Renal pelvis (tissue), 4 donors: ENCODE measurements around the gene PANK1. TPM values are rescaled to one million over a fixed set of nuclear protein-coding genes. Genes with fewer than 3 reads are reported as not detected.

Source experiments
- DNase-seq: peaks from one replicate; pipeline ENCODE4 v3.0.0-alpha.2; 2013
- polyA plus RNA-seq, 3 donors: library from polyadenylated mRNA; unstranded; fragments of 120-200 nt; gene quantifications; one replicate each; pipeline ENCODE4 v1.2.1, GENCODE V29; 2013; ENCODE audit not compliant: insufficient read length in 3 of 3

The PANK1 gene
- polyA plus RNA-seq, 3 donors = 44.1 to 46.8 (median 46.5) TPM

DNA sequence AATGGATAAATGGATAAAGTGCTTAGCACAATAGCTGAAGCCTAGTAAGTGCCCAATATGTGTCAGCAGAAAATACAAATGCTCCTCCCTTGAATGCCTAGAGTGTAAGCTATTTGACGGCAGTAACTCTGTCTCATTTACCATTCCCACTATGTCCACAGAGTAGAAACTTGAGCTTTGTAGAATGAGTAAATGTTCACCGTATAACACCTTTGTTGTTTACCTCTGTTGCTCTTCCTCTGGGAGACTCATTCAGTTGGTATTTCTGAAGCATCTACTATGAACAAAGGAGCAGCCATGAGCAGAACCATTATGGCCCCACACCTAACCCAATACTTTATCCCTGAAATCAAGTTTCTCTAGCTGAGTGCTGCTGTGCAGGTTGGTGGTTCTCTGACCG lies 101.2 kb downstream of the PANK1 start:
- no peak for DNase-seq

DNA sequence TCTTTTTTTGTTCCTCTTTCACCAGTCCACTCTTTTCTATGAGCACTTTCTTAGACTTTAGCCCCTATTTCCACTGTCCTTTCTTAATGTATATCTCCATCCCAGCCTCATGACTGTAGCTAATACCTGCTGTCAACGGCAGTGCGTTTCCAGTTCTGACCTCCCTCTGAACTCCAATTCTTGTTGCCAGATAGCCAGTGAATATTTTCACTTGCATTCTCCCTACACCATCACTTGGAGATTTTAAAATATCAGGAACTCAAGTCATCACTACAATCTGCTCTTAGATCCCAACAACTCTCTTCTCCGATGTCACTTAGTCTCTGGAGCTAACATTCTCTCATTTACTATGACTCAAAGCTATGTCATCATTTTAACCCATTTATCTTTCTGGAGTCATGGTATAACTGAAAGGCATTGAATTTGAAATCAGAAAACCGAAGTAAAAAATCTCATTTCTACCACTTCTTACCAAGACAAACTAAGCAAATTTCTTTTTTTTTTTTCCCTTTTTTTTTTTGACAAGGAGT lies 104.6 kb downstream of the PANK1 start:
- no peak for DNase-seq

DNA sequence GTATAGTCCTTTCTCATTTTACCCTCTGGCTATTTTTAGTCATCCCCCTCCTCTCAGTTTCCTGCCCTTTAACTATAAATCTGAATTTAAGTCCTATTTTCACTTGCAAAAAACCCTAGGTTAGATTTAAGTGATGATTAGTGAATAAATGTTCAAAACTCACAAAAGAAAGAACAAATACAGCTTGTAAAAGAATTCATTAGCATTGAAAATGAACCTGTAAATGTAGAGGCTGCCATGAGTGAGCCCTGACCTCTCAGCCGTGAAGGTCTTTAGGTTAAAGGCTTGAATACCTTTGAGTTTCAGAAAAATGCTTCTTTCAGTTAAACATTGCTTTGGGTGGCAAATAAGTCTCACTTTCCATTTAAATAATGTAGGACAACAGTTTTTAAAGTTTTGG lies 107.7 kb downstream of the PANK1 start:
- DNase-seq = no peak

DNA sequence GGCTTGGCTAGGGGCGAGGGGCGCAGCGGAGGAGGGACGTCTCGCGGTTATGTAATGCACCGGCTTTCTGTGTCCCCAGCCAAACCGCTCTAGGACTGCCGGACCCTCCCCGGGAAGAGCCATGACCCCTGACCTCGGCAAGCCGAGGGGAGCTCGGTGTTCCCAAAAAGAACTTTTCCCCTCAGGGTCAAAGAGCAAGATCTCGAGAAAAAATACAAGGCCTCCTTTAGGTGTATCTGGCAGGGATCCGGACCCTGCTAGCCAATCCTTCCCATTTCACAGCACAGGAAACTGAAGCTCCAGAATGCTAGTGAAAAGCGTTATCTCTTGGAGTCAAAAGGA lies 109.1 kb downstream of the PANK1 start:
- no peak for DNase-seq

DNA sequence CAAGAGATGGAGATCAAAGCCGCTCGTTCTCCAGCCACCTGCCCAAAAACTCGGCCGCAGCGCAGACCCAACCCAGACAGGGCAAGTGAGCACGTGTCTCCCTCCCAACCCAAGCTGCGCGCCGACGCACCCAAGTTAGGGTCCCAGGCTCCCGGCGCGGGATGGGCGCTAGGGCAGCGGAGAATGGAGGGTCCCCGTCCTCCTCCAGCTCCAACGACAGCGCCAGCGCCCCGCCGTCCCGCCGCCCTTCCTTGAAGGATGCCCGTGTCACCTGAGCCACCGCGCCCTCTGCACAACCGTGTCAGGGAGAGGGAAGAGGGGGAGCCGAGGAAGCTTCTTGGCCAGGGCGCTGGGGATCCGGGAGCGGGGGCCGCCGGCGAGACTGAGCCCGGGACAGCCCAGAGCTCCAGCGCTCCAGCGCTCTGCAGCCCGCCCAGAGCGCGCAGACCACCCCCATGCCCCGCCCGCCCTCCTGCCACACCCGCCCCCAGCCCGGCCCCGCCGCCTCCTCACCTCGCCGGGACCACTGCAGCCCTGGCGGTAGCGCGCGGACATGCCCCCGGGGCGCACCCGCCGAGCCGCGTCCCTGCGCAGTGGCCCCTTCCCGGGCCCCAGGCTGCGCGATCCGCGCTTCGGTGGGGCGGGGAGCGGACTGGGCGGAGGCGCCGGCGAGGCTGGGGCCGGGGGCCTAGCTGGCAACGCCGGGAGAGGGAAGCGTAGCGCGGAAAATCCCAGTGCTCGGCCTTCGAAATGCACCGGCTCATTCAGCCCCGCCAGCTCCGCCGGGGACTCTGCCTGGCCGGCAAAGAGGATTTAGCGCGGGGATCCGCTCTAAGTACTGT lies 109.7 kb downstream of the PANK1 start, which contains the start of gene SLC16A12:
TSS of gene SLC16A12 (minus strand) at position 424 of the 842 bp plus-strand sequence. CDS start 73,016 bp downstream, outside the sequence.
- DNase-seq = peak; percentile 43

DNA sequence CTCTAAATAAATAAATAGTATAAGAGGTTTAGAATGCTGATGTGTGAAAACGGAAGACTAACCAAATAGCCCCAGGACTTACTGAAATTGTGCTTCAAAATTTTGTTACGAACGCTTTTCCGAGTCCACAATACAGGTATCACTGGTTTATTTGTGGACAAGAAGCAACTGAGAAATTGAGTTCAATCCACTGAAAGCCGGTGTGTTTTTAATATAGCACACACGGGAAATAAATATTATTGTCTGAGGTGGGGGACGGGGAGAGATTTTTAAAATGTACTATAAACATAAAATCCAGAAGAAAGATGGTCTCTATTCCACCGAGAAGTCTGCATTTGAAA lies 110.2 kb downstream of the PANK1 start:
- DNase-seq = no peak

Other genes starting within 250 kb of the PANK1 start
- gene IFIT5, start 230.7 kb downstream of the PANK1 start, polyA plus RNA-seq = 10 to 100 TPM; 14.4 to 17.4 (median 15.6) TPM
- 10 to 100 TPM; 18.7 to 32.1 (median 29.7) TPM for gene SLC16A12, start 109.6 kb downstream of the PANK1 start, polyA plus RNA-seq
- gene KIF20B, start 56.3 kb upstream of the PANK1 start, polyA plus RNA-seq = 10 to 100 TPM; 14.6 to 15.6 (median 15.4) TPM